Ishikawa (cell line): Measurements from ENCODE around the gene GSDMA.

Experiments
- CEBPB ChIP-seq: IDR thresholded peaks from 2 replicates; pipeline ENCODE4 v1.6.1; 2012
- CREB1 ChIP-seq: IDR thresholded peaks from 2 replicates; pipeline ENCODE4 v1.6.1; 2012; ENCODE audit warnings: low read depth
- EGR1 ChIP-seq: IDR thresholded peaks from 2 replicates; pipeline ENCODE4 v1.6.1; 2012
- EP300 ChIP-seq: IDR thresholded peaks from 2 replicates; pipeline ENCODE4 v1.6.1; 2012; ENCODE audit warnings: borderline replicate concordance
- FOXM1 ChIP-seq: IDR thresholded peaks from 2 replicates; pipeline ENCODE4 v1.6.1; 2012; ENCODE audit warnings: low read depth, borderline replicate concordance
- NFIC ChIP-seq: IDR thresholded peaks from 2 replicates; pipeline ENCODE4 v1.6.1; 2012
- RAD21 ChIP-seq: IDR thresholded peaks from 2 replicates; pipeline ENCODE4 v1.6.1; 2012; ENCODE audit warnings: low read depth
- TAF1 ChIP-seq: IDR thresholded peaks from 2 replicates; pipeline ENCODE4 v1.6.1; 2012; ENCODE audit warnings: low read depth, mild to moderate bottlenecking
- TCF12 ChIP-seq: IDR thresholded peaks from 2 replicates; pipeline ENCODE4 v1.6.1; 2012; ENCODE audit warnings: low read depth
- TEAD4 ChIP-seq: IDR thresholded peaks from 2 replicates; pipeline ENCODE4 v1.6.1; 2012
- YY1 ChIP-seq: IDR thresholded peaks from 2 replicates; pipeline ENCODE4 v1.6.1; 2012; ENCODE audit warnings: low read depth
- ZBTB7A ChIP-seq: IDR thresholded peaks from 2 replicates; pipeline ENCODE4 v1.6.1; 2012; ENCODE audit warnings: low read depth
- TF ChIP-seq, protein P1 (sequence below): IDR thresholded peaks from 2 replicates; pipeline ENCODE4 v1.6.1; 2012
- TF ChIP-seq, protein P2 (sequence below): IDR thresholded peaks from 2 replicates; pipeline ENCODE4 v1.6.1; 2012
- TF ChIP-seq, protein P3 (sequence below): IDR thresholded peaks from 2 replicates; pipeline ENCODE4 v1.6.1; 2012; ENCODE audit warnings: low read depth, mild to moderate bottlenecking

Gene GSDMA

DNA sequence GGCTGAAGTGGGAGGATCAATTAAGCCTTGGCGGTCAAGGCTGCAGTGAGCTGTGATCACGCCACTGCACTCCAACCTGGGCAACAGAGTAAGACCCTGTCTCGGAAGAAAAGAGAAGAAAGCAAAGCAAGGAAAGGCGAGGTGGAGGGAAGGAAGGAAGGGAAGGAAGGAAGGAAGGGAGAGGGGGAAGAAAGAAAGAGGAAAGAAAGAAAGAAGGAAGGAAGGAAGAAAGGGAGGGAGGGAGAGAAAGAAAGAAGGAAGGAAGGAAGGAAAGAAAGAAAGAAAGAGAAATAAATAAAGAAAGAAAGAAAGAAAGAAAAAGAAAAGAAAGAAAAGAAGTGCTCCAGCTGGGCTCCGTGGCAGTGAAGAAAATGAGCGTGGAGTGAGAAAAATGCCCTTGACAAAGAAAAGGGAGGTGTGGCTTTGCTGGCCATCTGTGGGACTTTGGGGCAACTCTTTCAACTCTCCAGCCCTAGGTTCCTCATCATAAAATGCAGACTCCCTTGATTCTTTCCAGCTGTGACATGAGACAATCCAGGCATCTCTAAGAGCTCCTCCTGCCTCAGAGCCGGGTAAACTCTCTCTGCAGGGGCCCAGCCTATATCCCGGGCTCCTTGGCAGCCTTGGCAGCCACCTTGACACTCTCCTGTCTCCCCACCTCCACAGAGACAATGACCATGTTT, 2.4 kb downstream of the GSDMA start:
- no peak for TF ChIP-seq ZBTB7A
- TF ChIP-seq EGR1: no peak
- no peak for TF ChIP-seq TCF12
- no peak for TF ChIP-seq NFIC
- TF ChIP-seq EP300: no peak
- TF ChIP-seq RAD21: no peak
- no peak for TF ChIP-seq CEBPB
- no peak for TF ChIP-seq TEAD4
- no peak for TF ChIP-seq YY1
- TF ChIP-seq FOXM1: no peak
- TF ChIP-seq CREB1: no peak
- TF ChIP-seq, protein P1, sequence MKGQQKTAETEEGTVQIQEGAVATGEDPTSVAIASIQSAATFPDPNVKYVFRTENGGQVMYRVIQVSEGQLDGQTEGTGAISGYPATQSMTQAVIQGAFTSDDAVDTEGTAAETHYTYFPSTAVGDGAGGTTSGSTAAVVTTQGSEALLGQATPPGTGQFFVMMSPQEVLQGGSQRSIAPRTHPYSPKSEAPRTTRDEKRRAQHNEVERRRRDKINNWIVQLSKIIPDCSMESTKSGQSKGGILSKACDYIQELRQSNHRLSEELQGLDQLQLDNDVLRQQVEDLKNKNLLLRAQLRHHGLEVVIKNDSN: no peak
- TF ChIP-seq TAF1: no peak
- TF ChIP-seq, protein P2, sequence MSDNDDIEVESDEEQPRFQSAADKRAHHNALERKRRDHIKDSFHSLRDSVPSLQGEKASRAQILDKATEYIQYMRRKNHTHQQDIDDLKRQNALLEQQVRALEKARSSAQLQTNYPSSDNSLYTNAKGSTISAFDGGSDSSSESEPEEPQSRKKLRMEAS: no peak
- TF ChIP-seq, protein P3, sequence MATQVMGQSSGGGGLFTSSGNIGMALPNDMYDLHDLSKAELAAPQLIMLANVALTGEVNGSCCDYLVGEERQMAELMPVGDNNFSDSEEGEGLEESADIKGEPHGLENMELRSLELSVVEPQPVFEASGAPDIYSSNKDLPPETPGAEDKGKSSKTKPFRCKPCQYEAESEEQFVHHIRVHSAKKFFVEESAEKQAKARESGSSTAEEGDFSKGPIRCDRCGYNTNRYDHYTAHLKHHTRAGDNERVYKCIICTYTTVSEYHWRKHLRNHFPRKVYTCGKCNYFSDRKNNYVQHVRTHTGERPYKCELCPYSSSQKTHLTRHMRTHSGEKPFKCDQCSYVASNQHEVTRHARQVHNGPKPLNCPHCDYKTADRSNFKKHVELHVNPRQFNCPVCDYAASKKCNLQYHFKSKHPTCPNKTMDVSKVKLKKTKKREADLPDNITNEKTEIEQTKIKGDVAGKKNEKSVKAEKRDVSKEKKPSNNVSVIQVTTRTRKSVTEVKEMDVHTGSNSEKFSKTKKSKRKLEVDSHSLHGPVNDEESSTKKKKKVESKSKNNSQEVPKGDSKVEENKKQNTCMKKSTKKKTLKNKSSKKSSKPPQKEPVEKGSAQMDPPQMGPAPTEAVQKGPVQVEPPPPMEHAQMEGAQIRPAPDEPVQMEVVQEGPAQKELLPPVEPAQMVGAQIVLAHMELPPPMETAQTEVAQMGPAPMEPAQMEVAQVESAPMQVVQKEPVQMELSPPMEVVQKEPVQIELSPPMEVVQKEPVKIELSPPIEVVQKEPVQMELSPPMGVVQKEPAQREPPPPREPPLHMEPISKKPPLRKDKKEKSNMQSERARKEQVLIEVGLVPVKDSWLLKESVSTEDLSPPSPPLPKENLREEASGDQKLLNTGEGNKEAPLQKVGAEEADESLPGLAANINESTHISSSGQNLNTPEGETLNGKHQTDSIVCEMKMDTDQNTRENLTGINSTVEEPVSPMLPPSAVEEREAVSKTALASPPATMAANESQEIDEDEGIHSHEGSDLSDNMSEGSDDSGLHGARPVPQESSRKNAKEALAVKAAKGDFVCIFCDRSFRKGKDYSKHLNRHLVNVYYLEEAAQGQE: no peak

DNA sequence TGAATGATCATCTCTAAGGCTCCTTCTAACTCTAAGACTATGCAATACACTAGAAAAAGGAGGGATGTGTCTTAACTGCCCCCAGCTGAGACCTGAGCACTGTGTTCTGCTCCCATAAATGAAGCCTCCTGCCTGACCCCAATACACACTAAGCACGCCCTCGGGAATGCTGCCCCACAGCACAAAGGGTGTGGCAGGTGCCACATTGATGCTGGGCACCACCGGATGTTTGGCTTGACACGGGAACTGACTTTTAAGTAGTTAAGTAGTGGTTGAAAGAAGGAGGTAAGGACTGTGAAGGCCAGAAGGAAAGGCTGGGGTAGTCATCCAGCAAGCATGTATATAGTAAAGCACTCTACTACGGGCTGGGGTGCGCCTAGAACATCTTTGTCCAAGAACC, 4.0 kb downstream of the GSDMA start:
- TF ChIP-seq, protein P2: no peak
- TF ChIP-seq TCF12: no peak
- TF ChIP-seq, protein P1: no peak
- no peak for TF ChIP-seq NFIC
- TF ChIP-seq YY1: no peak
- TF ChIP-seq TAF1: no peak
- TF ChIP-seq, protein P3: no peak
- TF ChIP-seq CEBPB: no peak
- no peak for TF ChIP-seq ZBTB7A
- TF ChIP-seq RAD21: no peak
- no peak for TF ChIP-seq FOXM1
- no peak for TF ChIP-seq TEAD4
- TF ChIP-seq CREB1: no peak
- no peak for TF ChIP-seq EGR1
- no peak for TF ChIP-seq EP300

DNA sequence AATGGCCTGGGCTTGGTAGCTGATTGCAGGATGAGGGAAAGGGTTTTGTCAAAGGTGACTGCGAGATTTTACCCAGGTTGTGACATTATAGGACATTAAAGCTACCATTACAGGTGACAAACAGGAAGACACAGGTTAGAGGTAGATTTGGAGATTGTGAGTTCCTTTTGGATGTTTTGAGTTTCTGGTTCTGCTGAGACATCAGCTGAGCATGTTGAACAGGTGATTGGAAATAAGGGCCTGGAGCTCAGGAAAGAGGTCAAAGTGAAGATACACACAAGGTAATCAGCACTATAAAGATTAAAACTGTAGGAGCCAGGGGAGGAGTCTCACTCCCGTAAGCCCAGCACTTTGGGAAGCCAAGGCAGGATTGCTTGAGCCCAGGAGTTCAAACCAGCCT, 6.0 kb downstream of the GSDMA start:
- TF ChIP-seq, protein P1: no peak

DNA sequence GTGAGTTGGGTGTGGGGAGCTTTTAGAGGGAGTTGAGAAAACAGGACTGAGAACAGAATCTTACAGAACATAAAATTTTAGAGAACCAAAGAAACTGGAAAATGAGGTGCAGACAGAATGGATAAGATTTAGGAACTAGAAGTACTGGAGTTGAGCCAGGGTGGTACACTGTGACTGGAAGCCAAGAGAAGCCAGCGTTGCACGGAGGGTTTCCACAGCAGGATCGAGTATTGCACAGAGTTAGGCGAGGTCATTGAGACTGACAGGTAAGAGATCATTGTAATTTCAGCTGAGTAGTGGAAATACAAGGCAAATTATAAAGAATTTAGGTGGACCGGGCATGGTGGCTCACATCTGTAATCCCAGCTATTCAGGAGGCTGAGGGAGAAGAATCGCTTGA, 6.6 kb downstream of the GSDMA start:
- no peak for TF ChIP-seq EGR1
- no peak for TF ChIP-seq TCF12
- TF ChIP-seq RAD21: no peak
- TF ChIP-seq NFIC: no peak
- no peak for TF ChIP-seq YY1
- no peak for TF ChIP-seq TAF1

DNA sequence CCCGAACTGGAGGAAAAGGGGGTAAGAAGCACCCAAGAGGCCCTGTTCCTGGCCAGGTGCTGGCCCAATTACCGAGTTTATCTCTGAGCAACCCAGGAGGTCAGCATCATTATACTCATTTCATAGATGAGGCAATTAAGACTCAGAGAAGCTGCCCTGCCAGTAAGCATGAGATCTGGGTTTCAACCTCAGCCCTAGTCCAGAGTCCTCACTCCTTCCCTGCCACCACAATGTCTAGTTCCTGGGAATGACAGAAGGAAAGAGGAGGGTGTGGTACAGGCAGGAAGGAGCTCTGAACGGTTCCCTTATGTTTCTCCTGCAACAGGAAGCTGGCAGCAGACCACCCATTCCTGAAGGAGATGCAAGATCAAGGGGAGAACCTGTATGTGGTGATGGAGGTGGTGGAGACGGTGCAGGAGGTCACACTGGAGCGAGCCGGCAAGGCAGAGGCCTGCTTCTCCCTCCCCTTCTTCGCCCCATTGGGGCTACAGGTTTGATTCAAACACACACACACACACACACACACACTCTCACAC, 7.4 kb downstream of the GSDMA start:
- no peak for TF ChIP-seq CREB1

DNA sequence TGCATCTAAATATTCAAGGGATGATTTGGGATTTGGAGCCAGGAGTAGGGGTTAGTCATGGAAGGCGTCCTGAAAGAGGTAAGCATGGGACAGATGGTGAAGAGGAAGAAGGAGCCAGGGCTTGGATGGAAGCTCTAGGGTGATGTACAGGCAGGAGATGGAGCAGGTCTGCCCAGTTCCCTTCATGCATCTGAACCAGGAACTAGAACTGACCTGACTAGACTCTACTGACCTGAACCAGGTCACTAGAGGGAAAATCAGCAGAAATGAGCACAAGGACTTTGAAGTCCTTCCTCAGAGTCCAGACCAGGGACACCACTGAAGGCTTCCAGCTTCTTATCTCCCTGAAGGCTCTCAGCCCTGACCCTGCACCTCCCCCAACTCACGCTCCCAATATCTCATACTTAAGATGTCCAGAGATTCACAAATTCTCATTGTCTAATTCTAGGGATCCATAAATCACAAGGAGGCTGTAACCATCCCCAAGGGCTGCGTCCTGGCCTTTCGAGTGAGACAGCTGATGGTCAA, 8.3 kb downstream of the GSDMA start:
- TF ChIP-seq, protein P2: no peak
- TF ChIP-seq CREB1: no peak
- TF ChIP-seq, protein P3: no peak
- TF ChIP-seq EGR1: no peak
- TF ChIP-seq ZBTB7A: no peak
- no peak for TF ChIP-seq RAD21
- TF ChIP-seq EP300: no peak
- no peak for TF ChIP-seq FOXM1
- TF ChIP-seq CEBPB: no peak
- no peak for TF ChIP-seq TCF12
- TF ChIP-seq NFIC: no peak
- TF ChIP-seq TEAD4: no peak
